BJ (cell line): ENCODE data around the gene NELL2. TPM values are rescaled to one million over a fixed set of nuclear protein-coding genes. Genes with fewer than 3 reads are reported as not detected.
"Not testable (repeated sequence)": the region's sequence is repeated elsewhere in the genome, so short reads cannot be mapped to it uniquely, and the experiment has no call there.

Source experiments
- CTCF ChIA-PET: fragments of 350-600 bp; formaldehyde crosslinking; extraction: SDS; loops from one replicate; lab custom pipeline; 2021; ENCODE audit warnings: antibody characterized with exemption, inconsistent platforms; lab: Yijun Ruan, JAX
- POLR2A ChIA-PET: fragments of 300-600 bp; sonication (Branson Sonifier 250); formaldehyde crosslinking; extraction: SDS; loops from one replicate; lab custom pipeline; 2021; ENCODE audit warnings: antibody characterized with exemption; lab: Charles Lee
- DNase-seq: peaks from one replicate; pipeline ENCODE4 v3.0.0-alpha.2; 2011; ENCODE audit warnings: low read depth
- H3K27me3 ChIP-seq: 2 replicates; pipeline ENCODE4 v1.6.0; 2011; ENCODE audit warnings: low read length; ENCODE audit not compliant: control insufficient read depth, insufficient read depth
- H3K36me3 ChIP-seq: 2 replicates; pipeline ENCODE4 v1.5.1; 2011; ENCODE audit warnings: low read length; ENCODE audit not compliant: control insufficient read depth, insufficient read depth
- H3K4me3 ChIP-seq: 2 replicates; pipeline ENCODE4 v1.5.1; 2011; ENCODE audit warnings: low read depth, mild to moderate bottlenecking, control low read depth, low read length
- CTCF ChIP-seq: IDR thresholded peaks from 2 replicates; pipeline ENCODE4 v1.5.1; 2011; ENCODE audit warnings: low read depth, mild to moderate bottlenecking, control low read depth, inconsistent platforms, low read length, moderate library complexity; ENCODE audit not compliant: insufficient read depth
- polyA plus RNA-seq: library from polyadenylated mRNA; depleted of rRNA; stranded (reverse); fragments of >200 nt; gene quantifications from 2 replicates; pipeline ENCODE4 v1.2.3, GENCODE V29; 2011

The NELL2 gene
- polyA plus RNA-seq, 1 experiment, result 0.23 TPM

GRCh38 chr12:44829045-44829444 lies 47.1 kb downstream of the NELL2 start:
- CTCF ChIA-PET, result no interaction called here
- Histone ChIP-seq H3K36me3 (no peaks in the 10 kb centered on the region), H3K4me3 (no peak overlapping the region), H3K27me3 (no peaks in the 10 kb centered on the region)
- POLR2A ChIA-PET, result no interaction called here
- TF ChIP-seq CTCF, result no peak
- DNase-seq, result no peak

- POLR2A ChIA-PET, result no interaction called here
- H3K27me3 ChIP-seq, result no peaks in the 10 kb centered on the region
- CTCF ChIA-PET, result interaction anchor here (1.2 kb wide), 1 partner anchor 13 kb away, joined by 3 read pairs; no protein-coding TSS in a partner anchor
- no peak for TF ChIP-seq CTCF
- H3K4me3 ChIP-seq, result no peak overlapping the region
- H3K36me3 ChIP-seq, result no peaks in the 10 kb centered on the region
- DNase-seq, result no peak
Measured at GRCh38 chr12:44827832-44828438, 48.2 kb downstream of the NELL2 start.

- H3K4me3 ChIP-seq, H3K27me3 ChIP-seq, POLR2A ChIA-PET, H3K36me3 ChIP-seq, DNase-seq, CTCF ChIA-PET: not testable (repeated sequence)
Measured at GRCh38 chr12:44821702-44822101, 54.4 kb downstream of the NELL2 start.

GRCh38 chr12:44819884-44820283 lies 56.2 kb downstream of the NELL2 start:
- Histone ChIP-seq H3K27me3 (no peaks in the 10 kb centered on the region), H3K36me3 (no peaks in the 10 kb centered on the region), H3K4me3 (no peak overlapping the region)
- no peak for TF ChIP-seq CTCF
- CTCF ChIA-PET, result no interaction called here
- POLR2A ChIA-PET, result interaction anchor here (0.7 kb wide), 1 partner anchor 8 kb away, joined by 8 read pairs; no protein-coding TSS in a partner anchor
- no peak for DNase-seq

GRCh38 chr12:44817687-44818086 lies 58.4 kb downstream of the NELL2 start:
- DNase-seq, result no peak
- H3K4me3 ChIP-seq, result no peak overlapping the region
- POLR2A ChIA-PET, result no interaction called here
- CTCF ChIA-PET, result no interaction called here
- H3K36me3 ChIP-seq, result no peaks in the 10 kb centered on the region
- H3K27me3 ChIP-seq, result no peaks in the 10 kb centered on the region
- TF ChIP-seq CTCF, result no peak

- Histone ChIP-seq H3K36me3 (no peaks in the 10 kb centered on the region), H3K27me3 (no peaks in the 10 kb centered on the region), H3K4me3 (no peak overlapping the region)
- ChIA-PET CTCF (no interaction called here), POLR2A (no interaction called here)
- TF ChIP-seq CTCF, result no peak
- DNase-seq, result no peak
Measured at GRCh38 chr12:44816446-44817017, 59.6 kb downstream of the NELL2 start.
